ENCODE data around the gene NDST1.

- TF ChIP-seq CTCF (IDR thresholded peaks at IDR 0.05) (no peak), POLR2A (IDR thresholded peaks at IDR 0.05) (no peak)
Measured at GRCh38 chr5:150576449-150576949, 68.6 kb downstream of the NDST1 start.
